ENCODE measurements around the gene S100A8.
"Not testable (repeated sequence)": the region's sequence is repeated elsewhere in the genome, so short reads cannot be mapped to it uniquely, and the experiment has no call there.

Gene S100A8

GRCh38 chr1:153390938-153391710, at the start of gene S100A8:
TSS of gene S100A8 (minus strand) at chr1:153391073. CDS start at chr1:153390535, 538 bp downstream.
- DNase-seq = no peak

- DNase-seq = no peak
Observed at GRCh38 chr1:153439273-153439672, 48.4 kb upstream of the S100A8 start.

GRCh38 chr1:153438599-153438998, 47.7 kb upstream of the S100A8 start:
- DNase-seq = no peak

GRCh38 chr1:153437236-153437635, 46.4 kb upstream of the S100A8 start:
- no peak for DNase-seq

GRCh38 chr1:153434746-153435455, 44.0 kb upstream of the S100A8 start:
- no peak for DNase-seq

GRCh38 chr1:153432874-153433681, 42.2 kb upstream of the S100A8 start:
- DNase-seq = no peak

- DNase-seq = no peak
Observed at GRCh38 chr1:153431928-153432327, 41.1 kb upstream of the S100A8 start.

- no peak for DNase-seq
Observed at GRCh38 chr1:153431427-153431826, 40.6 kb upstream of the S100A8 start.

GRCh38 chr1:153431002-153431401, 40.1 kb upstream of the S100A8 start:
- DNase-seq = no peak

GRCh38 chr1:153430561-153430960, 39.7 kb upstream of the S100A8 start:
- DNase-seq = no peak

GRCh38 chr1:153430166-153430553, 39.3 kb upstream of the S100A8 start:
- no peak for DNase-seq

GRCh38 chr1:153429266-153430165, 38.6 kb upstream of the S100A8 start:
- DNase-seq = no peak

- no peak for DNase-seq
Observed at GRCh38 chr1:153428791-153429190, 37.9 kb upstream of the S100A8 start.

- no peak for DNase-seq
Observed at GRCh38 chr1:153428073-153428638, 37.3 kb upstream of the S100A8 start.

GRCh38 chr1:153426809-153427208, 35.9 kb upstream of the S100A8 start:
- DNase-seq = no peak

- DNase-seq = peak; percentile 60 to 82
Observed at GRCh38 chr1:153422450-153423068, 31.7 kb upstream of the S100A8 start.

- DNase-seq = no peak
Observed at GRCh38 chr1:153420306-153420705, 29.4 kb upstream of the S100A8 start.

GRCh38 chr1:153419436-153419793, 28.5 kb upstream of the S100A8 start:
- not testable (repeated sequence) for DNase-seq

GRCh38 chr1:153418758-153419435, 28.0 kb upstream of the S100A8 start:
- not testable (repeated sequence) for DNase-seq

- DNase-seq = no peak
Observed at GRCh38 chr1:153417136-153417888, 26.4 kb upstream of the S100A8 start.
